WTC11 (cell line): ENCODE data around the gene CAMTA1.

ENCODE experiments used
- FOXK1 ChIP-seq: sonication (generic); formaldehyde crosslinking; IDR thresholded peaks from 2 replicates; pipeline ENCODE4 v1.8.0; 2022; ENCODE audit warnings: mild to moderate bottlenecking, moderate library complexity, missing genetic modification reagents
- KAT7 ChIP-seq: sonication (generic); formaldehyde crosslinking; IDR thresholded peaks from 2 replicates; pipeline ENCODE4 v1.8.1; 2023; ENCODE audit warnings: missing genetic modification reagents, mild to moderate bottlenecking, borderline replicate concordance
- MYBL2 ChIP-seq: sonication (generic); formaldehyde crosslinking; IDR thresholded peaks from 2 replicates; pipeline ENCODE4 v1.8.1; 2023; ENCODE audit warnings: mild to moderate bottlenecking, moderate library complexity, missing genetic modification reagents
- SP1 ChIP-seq: sonication (generic); formaldehyde crosslinking; conservative IDR thresholded peaks from 2 replicates; pipeline ENCODE4 v1.8.1; 2022; ENCODE audit warnings: missing genetic modification reagents
- TF ChIP-seq, protein P1 (sequence below): fragments of 200-600 bp; IDR thresholded peaks from 2 replicates; pipeline ENCODE4 v1.8.0; 2022; ENCODE audit warnings: antibody characterized with exemption

DNA sequence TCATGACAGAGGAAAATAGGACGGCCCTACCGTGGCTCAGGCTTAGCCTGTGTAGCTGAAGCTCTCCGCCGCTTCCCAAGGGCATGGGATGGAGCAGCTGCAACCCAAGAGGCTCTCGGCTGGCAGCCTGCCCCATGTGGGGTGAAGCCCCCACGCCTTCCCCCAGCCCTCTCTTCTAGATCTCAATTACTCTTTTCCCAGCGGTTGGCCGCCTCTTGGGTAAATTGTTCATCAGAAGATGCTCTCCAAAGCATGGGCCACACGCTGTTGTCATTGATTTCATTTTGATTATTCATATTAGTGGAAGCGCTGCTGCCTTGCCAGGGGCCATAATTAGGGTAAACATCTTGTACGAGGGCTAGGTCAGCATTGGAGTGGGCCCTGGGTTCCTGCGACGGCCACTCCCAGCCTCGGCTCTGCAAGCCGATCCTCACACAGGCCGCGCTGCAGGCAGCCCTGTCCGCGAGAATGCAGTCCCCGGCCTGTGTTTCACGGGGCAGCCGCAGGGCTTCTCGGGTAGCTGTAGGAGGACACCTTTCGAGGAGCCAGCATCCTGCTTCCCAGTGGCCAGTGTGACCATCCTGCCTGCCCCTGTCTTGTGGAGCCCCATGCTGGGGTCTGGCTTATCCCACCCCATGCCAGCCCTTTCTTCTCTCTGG lies 871.4 kb downstream of the CAMTA1 start:
- TF ChIP-seq, protein P1, sequence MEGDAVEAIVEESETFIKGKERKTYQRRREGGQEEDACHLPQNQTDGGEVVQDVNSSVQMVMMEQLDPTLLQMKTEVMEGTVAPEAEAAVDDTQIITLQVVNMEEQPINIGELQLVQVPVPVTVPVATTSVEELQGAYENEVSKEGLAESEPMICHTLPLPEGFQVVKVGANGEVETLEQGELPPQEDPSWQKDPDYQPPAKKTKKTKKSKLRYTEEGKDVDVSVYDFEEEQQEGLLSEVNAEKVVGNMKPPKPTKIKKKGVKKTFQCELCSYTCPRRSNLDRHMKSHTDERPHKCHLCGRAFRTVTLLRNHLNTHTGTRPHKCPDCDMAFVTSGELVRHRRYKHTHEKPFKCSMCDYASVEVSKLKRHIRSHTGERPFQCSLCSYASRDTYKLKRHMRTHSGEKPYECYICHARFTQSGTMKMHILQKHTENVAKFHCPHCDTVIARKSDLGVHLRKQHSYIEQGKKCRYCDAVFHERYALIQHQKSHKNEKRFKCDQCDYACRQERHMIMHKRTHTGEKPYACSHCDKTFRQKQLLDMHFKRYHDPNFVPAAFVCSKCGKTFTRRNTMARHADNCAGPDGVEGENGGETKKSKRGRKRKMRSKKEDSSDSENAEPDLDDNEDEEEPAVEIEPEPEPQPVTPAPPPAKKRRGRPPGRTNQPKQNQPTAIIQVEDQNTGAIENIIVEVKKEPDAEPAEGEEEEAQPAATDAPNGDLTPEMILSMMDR: no peak
- TF ChIP-seq SP1 (CRISPR knock-in tag) (no peak), KAT7 (CRISPR knock-in tag) (no peak), FOXK1 (no peak), MYBL2 (no peak)
